ENCODE measurements around the gene HOXB3.

DNA sequence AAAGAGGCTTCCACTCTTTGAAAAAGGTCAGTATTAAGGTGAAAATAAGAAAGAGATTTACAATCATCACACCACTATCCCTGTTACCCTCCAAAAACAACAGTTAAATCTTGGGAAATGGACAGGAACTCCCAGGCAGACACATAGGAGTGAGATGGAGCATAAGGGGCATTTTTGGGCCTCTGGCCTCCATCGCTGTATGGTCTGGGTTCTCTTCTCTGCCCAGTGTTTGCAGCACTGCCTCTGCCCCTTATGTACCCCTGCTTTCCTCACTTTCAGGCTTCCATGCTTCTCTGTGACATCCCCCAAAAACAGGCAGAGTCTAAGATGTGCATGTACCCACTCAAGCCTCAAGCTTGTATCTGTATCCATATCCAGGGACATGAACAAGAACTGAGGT lies 44.5 kb downstream of the HOXB3 start:
- TF ChIP-seq, protein P1, sequence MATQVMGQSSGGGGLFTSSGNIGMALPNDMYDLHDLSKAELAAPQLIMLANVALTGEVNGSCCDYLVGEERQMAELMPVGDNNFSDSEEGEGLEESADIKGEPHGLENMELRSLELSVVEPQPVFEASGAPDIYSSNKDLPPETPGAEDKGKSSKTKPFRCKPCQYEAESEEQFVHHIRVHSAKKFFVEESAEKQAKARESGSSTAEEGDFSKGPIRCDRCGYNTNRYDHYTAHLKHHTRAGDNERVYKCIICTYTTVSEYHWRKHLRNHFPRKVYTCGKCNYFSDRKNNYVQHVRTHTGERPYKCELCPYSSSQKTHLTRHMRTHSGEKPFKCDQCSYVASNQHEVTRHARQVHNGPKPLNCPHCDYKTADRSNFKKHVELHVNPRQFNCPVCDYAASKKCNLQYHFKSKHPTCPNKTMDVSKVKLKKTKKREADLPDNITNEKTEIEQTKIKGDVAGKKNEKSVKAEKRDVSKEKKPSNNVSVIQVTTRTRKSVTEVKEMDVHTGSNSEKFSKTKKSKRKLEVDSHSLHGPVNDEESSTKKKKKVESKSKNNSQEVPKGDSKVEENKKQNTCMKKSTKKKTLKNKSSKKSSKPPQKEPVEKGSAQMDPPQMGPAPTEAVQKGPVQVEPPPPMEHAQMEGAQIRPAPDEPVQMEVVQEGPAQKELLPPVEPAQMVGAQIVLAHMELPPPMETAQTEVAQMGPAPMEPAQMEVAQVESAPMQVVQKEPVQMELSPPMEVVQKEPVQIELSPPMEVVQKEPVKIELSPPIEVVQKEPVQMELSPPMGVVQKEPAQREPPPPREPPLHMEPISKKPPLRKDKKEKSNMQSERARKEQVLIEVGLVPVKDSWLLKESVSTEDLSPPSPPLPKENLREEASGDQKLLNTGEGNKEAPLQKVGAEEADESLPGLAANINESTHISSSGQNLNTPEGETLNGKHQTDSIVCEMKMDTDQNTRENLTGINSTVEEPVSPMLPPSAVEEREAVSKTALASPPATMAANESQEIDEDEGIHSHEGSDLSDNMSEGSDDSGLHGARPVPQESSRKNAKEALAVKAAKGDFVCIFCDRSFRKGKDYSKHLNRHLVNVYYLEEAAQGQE (IDR thresholded peaks at IDR 0.05; ENCODE audit: borderline replicate concordance), result no peak
- TF ChIP-seq, protein P2, sequence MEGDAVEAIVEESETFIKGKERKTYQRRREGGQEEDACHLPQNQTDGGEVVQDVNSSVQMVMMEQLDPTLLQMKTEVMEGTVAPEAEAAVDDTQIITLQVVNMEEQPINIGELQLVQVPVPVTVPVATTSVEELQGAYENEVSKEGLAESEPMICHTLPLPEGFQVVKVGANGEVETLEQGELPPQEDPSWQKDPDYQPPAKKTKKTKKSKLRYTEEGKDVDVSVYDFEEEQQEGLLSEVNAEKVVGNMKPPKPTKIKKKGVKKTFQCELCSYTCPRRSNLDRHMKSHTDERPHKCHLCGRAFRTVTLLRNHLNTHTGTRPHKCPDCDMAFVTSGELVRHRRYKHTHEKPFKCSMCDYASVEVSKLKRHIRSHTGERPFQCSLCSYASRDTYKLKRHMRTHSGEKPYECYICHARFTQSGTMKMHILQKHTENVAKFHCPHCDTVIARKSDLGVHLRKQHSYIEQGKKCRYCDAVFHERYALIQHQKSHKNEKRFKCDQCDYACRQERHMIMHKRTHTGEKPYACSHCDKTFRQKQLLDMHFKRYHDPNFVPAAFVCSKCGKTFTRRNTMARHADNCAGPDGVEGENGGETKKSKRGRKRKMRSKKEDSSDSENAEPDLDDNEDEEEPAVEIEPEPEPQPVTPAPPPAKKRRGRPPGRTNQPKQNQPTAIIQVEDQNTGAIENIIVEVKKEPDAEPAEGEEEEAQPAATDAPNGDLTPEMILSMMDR (IDR thresholded peaks at IDR 0.05; ENCODE audit: poor library complexity, severe bottlenecking), result no peak
- TF ChIP-seq EZH2 (IDR thresholded peaks at IDR 0.05; ENCODE audit: borderline replicate concordance, insufficient read depth, low read length, poor library complexity, severe bottlenecking) (no peak), EP300 (conservative IDR thresholded peaks at IDR 0.05; ENCODE audit: poor library complexity, severe bottlenecking) (no peak), POLR2AphosphoS5 (IDR thresholded peaks at IDR 0.05) (no peak), RAD21 (conservative IDR thresholded peaks at IDR 0.05) (no peak), TAF1 (IDR thresholded peaks at IDR 0.05; ENCODE audit: low read depth) (no peak), SMC3 (conservative IDR thresholded peaks at IDR 0.05; ENCODE audit: poor library complexity) (no peak), MXI1 (conservative IDR thresholded peaks at IDR 0.05; ENCODE audit: poor library complexity, severe bottlenecking) (no peak)

All from neural cell (in vitro differentiated cells).